ENCODE results near the gene TRIO. TPM values are rescaled to one million over a fixed set of nuclear protein-coding genes. Genes with fewer than 3 reads are reported as not detected.

The TRIO gene
- total and polyA plus RNA-seq, 2 of the 8 experiments (the other 6 are each of a cell fraction or from before 2014, with no cell fraction given), result 35.1 to 69.1 TPM

DNA sequence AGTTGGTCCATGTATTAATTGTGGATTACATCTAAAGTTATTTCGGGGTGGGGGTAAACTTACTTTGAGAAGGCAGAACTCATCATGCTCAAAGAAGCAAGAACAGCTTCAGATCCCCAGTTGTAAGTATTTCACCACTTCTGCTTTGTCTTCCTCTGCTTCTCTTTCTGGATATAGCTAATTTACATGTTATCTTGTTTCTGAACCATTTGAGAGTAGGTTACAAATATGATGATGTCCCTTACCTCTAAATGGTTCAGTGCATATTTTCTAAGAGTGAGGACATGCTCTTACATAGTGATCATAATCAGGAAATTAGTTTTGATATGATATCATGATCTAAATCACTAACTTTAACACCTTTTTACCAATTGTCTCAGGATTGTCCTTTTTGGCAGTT is 11.9 kb downstream of the TRIO start:
- Histone ChIP-seq H4K5ac (ENCODE audit: insufficient read length, low read depth, low read length) (no peak overlapping the region), H3K79me2 (ENCODE audit: control insufficient read depth in 1 of 2, insufficient read depth in 2 of 2, low read length in 2 of 2) (peaks cover 25 to 98% of the 10 kb centered on the region in 2 experiments), H4K91ac (replicated peaks; ENCODE audit: insufficient read length, low read length) (no peak overlapping the region), H3K4me1 (replicated peaks in 1 of 4; ENCODE audit: control insufficient read depth in 3 of 4, insufficient read depth in 4 of 4, low read length in 3 of 4) (peaks cover 5 to 25% (median 17%) of the 10 kb centered on the region in 4 experiments; a peak in 6 of 7 replicates), H3K14ac (ENCODE audit: insufficient read length) (no peak overlapping the region), H2AK5ac (ENCODE audit: low read depth, low read length) (no peak overlapping the region), H3K4me2 (ENCODE audit: insufficient read depth in 1 of 2, low read depth in 2 of 2, low read length in 2 of 2) (no peak overlapping the region; a peak in 1 of 4 replicates), H2BK15ac (ENCODE audit: low read length) (no peak overlapping the region), H3K4ac (replicated peaks; ENCODE audit: insufficient read length, low read depth, low read length) (no peak overlapping the region), H2AFZ (ENCODE audit: low read length) (no peak overlapping the region), H3K9ac (replicated peaks in 1 of 4; ENCODE audit: extremely low read depth in 1 of 4, low read depth in 3 of 4, low read length in 3 of 4) (no peak overlapping the region), H3K18ac (ENCODE audit: extremely low read depth, low read length) (no peak overlapping the region), H3K36me3 (ENCODE audit: control insufficient read depth in 2 of 4, insufficient read depth in 4 of 4, low read length in 3 of 4) (no peaks in the 10 kb centered on the region), H4K8ac (ENCODE audit: extremely low read depth, insufficient read depth, low read length) (no peak overlapping the region), H4K20me1 (replicated peaks in 1 of 2; ENCODE audit: control insufficient read depth in 1 of 2, insufficient read depth in 2 of 2, low read length in 2 of 2) (peaks cover 24 to 33% of the 10 kb centered on the region in 2 experiments), H3K27ac (ENCODE audit: low read depth, low read length) (no peak overlapping the region), H3K23ac (ENCODE audit: insufficient read length) (no peak overlapping the region), H2BK120ac (replicated peaks; ENCODE audit: low read depth, low read length) (no peak overlapping the region), H2BK20ac (ENCODE audit: low read length) (no peak overlapping the region), H3K4me3 (ENCODE audit: extremely low read depth in 1 of 4, insufficient read depth in 2 of 4, low read depth in 3 of 4, low read length in 4 of 4) (no peak overlapping the region), H3K27me3 (replicated peaks in 1 of 4; ENCODE audit: control insufficient read depth in 3 of 4, extremely low read depth in 1 of 4, insufficient read depth in 3 of 4, low read length in 3 of 4) (no peaks in the 10 kb centered on the region), H3K56ac (replicated peaks; ENCODE audit: insufficient read length, low read depth, low read length) (no peak overlapping the region), H3K23me2 (ENCODE audit: low read depth, low read length) (no peaks in the 10 kb centered on the region; the same call in 1 of the 2 replicates), H3K79me1 (ENCODE audit: low read depth, low read length) (peaks cover 5% of the 10 kb centered on the region), H2BK12ac (ENCODE audit: low read depth, low read length) (no peak overlapping the region), H3K9me3 (ENCODE audit: insufficient read depth in 2 of 2, low read depth in 1 of 2, low read length in 1 of 2) (no peaks in the 10 kb centered on the region), H2BK5ac (ENCODE audit: low read depth, low read length) (no peak overlapping the region)
- 89% methylated on average over 1 of the region's 1 CpG; no CpG with 5 or more reads in 1 of the 2 experiments for WGBS, 2 experiments (ENCODE audit: extremely low coverage in 1 of 2, insufficient coverage in 1 of 2, insufficient read length in 1 of 2, insufficient replicate concordance in 2 of 2, low coverage in 1 of 2, low lambda C conversion rate in 2 of 2, missing lambda C conversion rate in 1 of 2)
- POLR2A ChIA-PET (ENCODE audit: partially characterized antibody), result interaction anchor here (1.4 to 3.3 kb wide), 2 partner anchors 12 to 72 kb away, joined by 3 to 10 read pairs; partner anchors contain the start of gene TRIO
- no peak for FAIRE-seq
- DNase-seq (ENCODE audit: low read depth in 1 of 2, low spot score in 2 of 2), result no peak
- CTCF ChIA-PET (ENCODE audit: partially characterized antibody), result interaction anchor here (0.8 to 1.6 kb wide), 5 partner anchors 10 to 106 kb away, joined by 3 to 7 read pairs (median 4); no protein-coding TSS in a partner anchor
- no peak for TF ChIP-seq SIN3A (conservative IDR thresholded peaks at IDR 0.05 in 1 of 2, IDR thresholded peaks at IDR 0.05 in 1 of 2; ENCODE audit: low read depth in 1 of 2, low read length in 2 of 2)
- TF ChIP-seq FOSL1 (IDR thresholded peaks at IDR 0.05; ENCODE audit: insufficient read depth, low read depth, low read length), result no peak
